Measurements from ENCODE around the gene ZNF436.

The ZNF436 gene

DNA sequence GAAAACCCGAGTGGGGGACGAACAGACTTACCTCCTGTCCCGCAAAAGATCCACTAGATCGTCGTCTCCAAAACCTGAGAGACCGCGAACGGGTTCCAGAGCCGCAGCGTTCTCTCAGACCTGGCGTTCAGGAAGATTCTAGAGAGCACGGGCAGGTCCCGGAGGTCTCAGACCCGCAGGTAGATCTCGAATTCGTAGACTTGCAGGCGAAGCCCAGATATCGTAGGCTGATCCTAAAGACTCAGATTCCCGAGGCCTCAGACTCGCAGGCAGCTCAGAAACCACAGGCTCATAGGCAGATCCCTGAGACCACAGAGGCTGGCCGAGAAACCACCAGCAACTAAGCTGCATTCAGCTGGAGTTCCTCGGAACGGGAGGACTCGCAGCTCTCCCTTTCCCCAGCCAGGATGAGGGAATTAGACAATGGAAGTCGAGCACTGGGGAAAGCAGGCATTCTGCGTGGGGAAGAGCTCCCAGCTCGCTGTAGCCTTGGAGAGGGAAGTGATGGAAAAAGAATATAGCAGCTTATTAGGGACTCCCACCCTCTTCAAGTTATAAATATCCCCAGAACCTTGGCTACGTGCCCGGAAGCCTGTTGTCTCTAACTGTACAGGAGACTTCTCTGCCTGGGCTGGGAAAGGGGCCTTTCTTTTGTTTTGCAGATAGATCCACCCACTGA lies at the start of gene ZNF436:
Gene ZNF436 (minus strand): TSS at position 502 of the 679 bp plus-strand sequence. CDS start 1,831 bp downstream, outside the sequence.
- Histone ChIP-seq H3K9me3 (ENCODE audit: control insufficient read depth, low read length) (no peaks in the 10 kb centered on the region), H3K4me3 (ENCODE audit: low read length) (peak within 1 kb of the TSS; percentile 86), H3K27me3 (ENCODE audit: control insufficient read depth, insufficient read depth, low read length) (no peaks in the 10 kb centered on the region), H3K9ac (ENCODE audit: low read length) (peak within 1 kb of the TSS; percentile 98), H3K4me1 (ENCODE audit: control insufficient read depth, insufficient read depth, low read length) (peaks cover 24% of the 10 kb centered on the region), H3K36me3 (ENCODE audit: control insufficient read depth, insufficient read depth, low read length) (peaks cover 1% of the 10 kb centered on the region)

DNA sequence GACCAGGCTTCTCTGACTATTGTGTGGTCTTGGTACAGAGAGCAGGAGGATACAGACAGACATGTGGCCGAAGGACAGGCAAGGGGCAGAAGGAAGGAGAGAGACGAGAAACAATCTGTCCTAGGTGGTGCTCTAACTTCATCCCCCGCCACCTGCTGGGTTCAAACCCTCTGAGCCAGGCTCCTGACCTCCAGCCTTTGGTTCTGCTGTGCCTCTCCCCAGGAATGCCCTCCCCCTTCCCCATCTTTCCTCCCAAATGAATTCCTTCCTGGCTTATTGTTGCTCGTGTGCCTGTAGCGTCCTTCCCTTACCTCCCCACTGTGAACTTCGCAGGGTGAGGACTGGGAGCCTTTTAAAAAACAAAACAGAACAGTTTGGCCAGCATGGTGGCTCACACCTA lies 49.5 kb upstream of the ZNF436 start:
- Histone ChIP-seq H3K4me1 (ENCODE audit: control insufficient read depth, insufficient read depth, low read length) (peaks cover 36% of the 10 kb centered on the region), H3K4me3 (ENCODE audit: low read length) (no peak overlapping the region), H3K27me3 (ENCODE audit: control insufficient read depth, insufficient read depth, low read length) (no peaks in the 10 kb centered on the region), H3K9ac (ENCODE audit: low read length) (no peak overlapping the region), H3K36me3 (ENCODE audit: control insufficient read depth, insufficient read depth, low read length) (peaks cover 5% of the 10 kb centered on the region), H3K9me3 (ENCODE audit: control insufficient read depth, low read length) (no peaks in the 10 kb centered on the region)

DNA sequence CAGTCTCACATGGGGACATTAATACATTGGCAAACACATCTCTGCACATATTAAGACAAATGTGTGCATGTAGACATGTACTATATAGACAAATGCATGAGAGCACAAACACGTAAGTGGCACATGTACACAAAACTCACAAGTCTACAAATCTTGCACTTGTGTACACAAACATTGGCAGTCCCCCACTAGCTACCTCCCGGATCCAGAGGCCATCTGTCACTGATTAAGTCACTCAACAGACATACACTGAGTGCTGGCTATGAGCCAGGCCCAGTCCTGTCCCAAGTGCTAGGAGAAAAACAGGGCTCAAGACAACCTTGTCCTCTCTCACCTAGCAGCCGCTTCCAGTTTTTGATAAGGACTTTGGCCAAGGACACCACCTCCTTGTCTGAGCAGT lies 47.9 kb upstream of the ZNF436 start:
- no peak overlapping the region for H3K9ac ChIP-seq (ENCODE audit: low read length)
- H3K4me3 ChIP-seq (ENCODE audit: low read length), result no peak overlapping the region
- H3K36me3 ChIP-seq (ENCODE audit: control insufficient read depth, insufficient read depth, low read length), result peaks cover 5% of the 10 kb centered on the region
- H3K27me3 ChIP-seq (ENCODE audit: control insufficient read depth, insufficient read depth, low read length), result no peaks in the 10 kb centered on the region
- H3K4me1 ChIP-seq (ENCODE audit: control insufficient read depth, insufficient read depth, low read length), result peaks cover 27% of the 10 kb centered on the region
- H3K9me3 ChIP-seq (ENCODE audit: control insufficient read depth, low read length), result no peaks in the 10 kb centered on the region

DNA sequence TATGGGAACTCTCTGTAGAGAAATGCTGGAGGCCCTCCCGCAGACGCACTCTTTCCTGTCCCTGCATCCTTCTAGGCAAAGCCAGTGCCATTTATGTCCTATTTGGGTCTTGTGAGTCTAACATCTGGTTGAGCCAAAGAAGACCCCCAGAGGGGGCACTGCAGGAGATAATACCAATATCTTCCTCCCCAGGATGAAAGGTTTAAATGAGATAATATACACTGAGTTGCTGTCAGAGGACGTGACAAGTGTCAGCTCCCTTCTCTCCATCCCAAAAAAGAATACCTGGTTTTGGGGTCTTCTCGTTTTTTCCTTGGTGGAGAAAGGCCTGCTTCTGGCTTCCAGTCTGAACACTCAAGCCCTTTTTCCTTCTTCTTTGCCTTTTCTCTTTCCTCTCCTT lies 47.3 kb upstream of the ZNF436 start:
- H3K4me1 ChIP-seq (ENCODE audit: control insufficient read depth, insufficient read depth, low read length), result peaks cover 21% of the 10 kb centered on the region
- peaks cover 5% of the 10 kb centered on the region for H3K36me3 ChIP-seq (ENCODE audit: control insufficient read depth, insufficient read depth, low read length)

DNA sequence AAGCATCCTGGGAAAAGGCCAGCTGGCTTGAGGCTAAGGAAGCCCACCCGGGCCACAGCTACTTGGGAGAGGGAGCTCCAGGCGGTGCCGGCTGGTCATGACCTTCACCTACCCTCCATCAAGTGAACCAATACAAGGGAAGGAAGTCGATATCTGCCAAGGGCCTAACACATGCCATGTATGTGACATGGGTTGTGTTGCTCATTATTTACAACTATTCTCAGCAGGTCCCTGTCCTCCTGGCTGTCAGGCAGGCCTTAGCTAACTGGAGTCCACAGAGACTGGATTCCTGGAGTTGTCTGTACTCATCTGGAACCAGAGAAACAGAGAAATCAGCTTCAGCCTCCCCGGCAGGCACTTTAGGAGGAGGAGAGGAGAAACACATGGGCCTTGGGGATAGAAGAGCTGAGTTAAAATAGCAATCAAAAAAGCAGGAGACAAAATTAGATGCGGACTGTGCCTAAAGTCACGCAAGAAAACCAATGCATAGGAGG lies 39.2 kb upstream of the ZNF436 start:
- peaks cover 15% of the 10 kb centered on the region for H3K36me3 ChIP-seq (ENCODE audit: control insufficient read depth, insufficient read depth, low read length)
- no peaks in the 10 kb centered on the region for H3K27me3 ChIP-seq (ENCODE audit: control insufficient read depth, insufficient read depth, low read length)
- H3K4me3 ChIP-seq (ENCODE audit: low read length), result no peak overlapping the region
- H3K4me1 ChIP-seq (ENCODE audit: control insufficient read depth, insufficient read depth, low read length), result peaks cover 7% of the 10 kb centered on the region
- H3K9ac ChIP-seq (ENCODE audit: low read length), result no peak overlapping the region
- no peaks in the 10 kb centered on the region for H3K9me3 ChIP-seq (ENCODE audit: control insufficient read depth, low read length)

More for the DNA sequence above, 47.3 kb upstream of the ZNF436 start:
- H3K27me3 ChIP-seq (ENCODE audit: control insufficient read depth, insufficient read depth, low read length), result no peaks in the 10 kb centered on the region
- no peaks in the 10 kb centered on the region for H3K9me3 ChIP-seq (ENCODE audit: control insufficient read depth, low read length)
- H3K4me3 ChIP-seq (ENCODE audit: low read length), result no peak overlapping the region
- H3K9ac ChIP-seq (ENCODE audit: low read length), result no peak overlapping the region

DNA sequence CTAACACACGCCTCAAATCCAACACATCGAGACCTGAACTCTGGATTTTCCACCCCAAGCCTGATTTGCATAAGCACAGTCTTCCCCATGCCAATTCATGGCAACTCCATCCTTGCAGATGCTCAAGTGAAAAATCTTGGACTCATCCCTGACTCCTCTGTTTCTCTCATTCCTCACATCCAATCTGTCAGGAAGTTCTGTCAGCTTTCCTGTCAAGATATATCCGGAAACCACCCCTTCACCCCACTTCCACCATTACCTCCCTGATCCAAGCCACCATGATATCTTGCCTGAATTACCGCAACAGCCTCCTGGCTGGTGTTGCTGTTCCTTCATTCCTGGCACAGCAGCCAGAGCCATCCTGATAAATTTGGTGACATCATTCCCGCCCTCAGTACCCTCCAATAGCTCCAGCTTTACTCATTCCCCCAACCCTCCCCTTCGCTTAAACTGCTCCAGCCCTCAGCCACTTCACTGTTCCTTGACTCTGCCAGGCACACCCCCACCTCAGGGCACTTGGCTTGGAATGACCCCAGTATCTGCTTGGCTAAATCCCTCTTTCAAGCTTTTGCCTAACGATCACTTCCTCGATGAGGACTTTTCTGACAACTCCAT lies 37.5 kb upstream of the ZNF436 start:
- Histone ChIP-seq H3K4me1 (ENCODE audit: control insufficient read depth, insufficient read depth, low read length) (peaks cover 24% of the 10 kb centered on the region), H3K27me3 (ENCODE audit: control insufficient read depth, insufficient read depth, low read length) (no peaks in the 10 kb centered on the region), H3K9me3 (ENCODE audit: control insufficient read depth, low read length) (no peaks in the 10 kb centered on the region), H3K36me3 (ENCODE audit: control insufficient read depth, insufficient read depth, low read length) (peaks cover 21% of the 10 kb centered on the region), H3K9ac (ENCODE audit: low read length) (no peak overlapping the region), H3K4me3 (ENCODE audit: low read length) (no peak overlapping the region)

DNA sequence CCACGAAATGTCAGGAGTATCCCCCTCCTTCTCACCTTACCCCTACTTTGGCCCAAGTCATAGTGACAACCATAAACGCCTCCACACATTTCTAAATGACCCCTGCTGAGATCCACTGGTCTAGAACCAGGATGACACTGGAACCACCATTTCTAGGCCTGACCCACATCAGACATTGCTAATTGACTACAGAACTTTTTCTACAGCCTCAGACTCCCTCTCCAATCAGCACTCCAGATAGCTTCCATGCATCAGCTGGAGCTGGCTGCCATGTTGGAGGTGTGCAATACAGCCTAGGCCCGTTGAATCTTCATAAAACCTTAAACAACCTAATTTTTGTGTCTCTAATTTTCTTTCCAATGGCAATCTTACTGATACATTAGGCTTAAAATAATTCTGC lies 36.3 kb upstream of the ZNF436 start:
- Histone ChIP-seq H3K36me3 (ENCODE audit: control insufficient read depth, insufficient read depth, low read length) (peaks cover 21% of the 10 kb centered on the region), H3K9me3 (ENCODE audit: control insufficient read depth, low read length) (no peaks in the 10 kb centered on the region), H3K9ac (ENCODE audit: low read length) (no peak overlapping the region), H3K4me3 (ENCODE audit: low read length) (no peak overlapping the region), H3K4me1 (ENCODE audit: control insufficient read depth, insufficient read depth, low read length) (peaks cover 25% of the 10 kb centered on the region), H3K27me3 (ENCODE audit: control insufficient read depth, insufficient read depth, low read length) (no peaks in the 10 kb centered on the region)

DNA sequence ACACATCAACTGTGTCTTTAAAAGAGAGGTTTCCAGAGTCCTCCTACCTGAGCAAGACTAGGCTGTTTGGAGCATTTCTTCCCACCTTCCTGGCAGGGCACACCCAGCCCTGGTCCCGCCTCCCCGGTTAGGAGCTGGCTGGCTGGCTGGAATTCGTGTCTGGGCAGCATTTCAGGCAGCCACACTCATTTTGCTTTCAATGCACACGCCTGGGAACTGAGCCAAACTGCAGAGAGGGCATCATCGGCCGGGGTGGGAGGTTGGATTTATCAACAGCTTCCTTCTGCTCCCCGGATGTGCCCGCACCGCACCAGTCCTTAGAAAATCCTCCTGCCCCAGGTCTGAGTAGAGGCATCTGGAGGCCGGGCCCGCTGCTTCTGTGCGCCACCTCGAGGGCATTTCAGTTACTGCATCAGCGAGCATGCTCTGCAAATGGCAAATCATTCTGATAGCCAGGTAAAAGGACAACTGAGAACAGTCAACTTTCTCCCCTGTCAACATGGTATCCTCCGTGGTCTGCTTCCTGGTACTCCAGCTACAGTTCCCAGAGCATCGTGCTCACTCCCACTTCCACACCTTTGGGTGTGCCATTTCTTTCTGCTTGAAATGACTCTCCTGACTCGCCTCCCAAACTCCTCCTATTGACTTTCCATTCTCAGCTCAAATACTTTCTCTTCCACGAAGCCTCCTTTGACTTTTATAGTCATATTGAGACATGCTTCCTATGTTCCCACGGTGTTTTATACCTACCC lies 34.3 kb upstream of the ZNF436 start:
- Histone ChIP-seq H3K4me1 (ENCODE audit: control insufficient read depth, insufficient read depth, low read length) (peaks cover 25% of the 10 kb centered on the region), H3K36me3 (ENCODE audit: control insufficient read depth, insufficient read depth, low read length) (peaks cover 19% of the 10 kb centered on the region), H3K4me3 (ENCODE audit: low read length) (no peak overlapping the region), H3K9me3 (ENCODE audit: control insufficient read depth, low read length) (no peaks in the 10 kb centered on the region), H3K27me3 (ENCODE audit: control insufficient read depth, insufficient read depth, low read length) (no peaks in the 10 kb centered on the region), H3K9ac (ENCODE audit: low read length) (peak overlapping the region; percentile 5)

DNA sequence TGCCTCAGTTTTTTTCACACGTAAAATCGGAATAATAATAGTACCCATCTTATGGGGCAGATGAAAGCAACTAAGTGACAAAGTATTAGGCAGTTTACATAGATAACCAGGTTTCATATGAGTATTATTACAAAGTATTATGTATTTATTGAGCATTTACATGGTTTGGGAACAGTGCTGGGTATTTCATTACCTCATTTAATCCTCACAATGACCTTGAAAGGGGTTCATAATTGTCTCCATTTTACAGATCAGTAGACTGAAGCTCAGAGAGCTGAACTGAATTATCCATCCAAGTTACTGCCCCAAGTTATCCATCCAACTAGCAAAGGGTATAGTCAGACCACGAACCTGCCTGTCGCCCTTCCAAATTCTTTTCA lies 33.7 kb upstream of the ZNF436 start:
- no peak overlapping the region for H3K4me3 ChIP-seq (ENCODE audit: low read length)
- peaks cover 14% of the 10 kb centered on the region for H3K36me3 ChIP-seq (ENCODE audit: control insufficient read depth, insufficient read depth, low read length)
- no peaks in the 10 kb centered on the region for H3K9me3 ChIP-seq (ENCODE audit: control insufficient read depth, low read length)
- H3K4me1 ChIP-seq (ENCODE audit: control insufficient read depth, insufficient read depth, low read length), result peaks cover 25% of the 10 kb centered on the region
- no peak overlapping the region for H3K9ac ChIP-seq (ENCODE audit: low read length)
- H3K27me3 ChIP-seq (ENCODE audit: control insufficient read depth, insufficient read depth, low read length), result no peaks in the 10 kb centered on the region

DNA sequence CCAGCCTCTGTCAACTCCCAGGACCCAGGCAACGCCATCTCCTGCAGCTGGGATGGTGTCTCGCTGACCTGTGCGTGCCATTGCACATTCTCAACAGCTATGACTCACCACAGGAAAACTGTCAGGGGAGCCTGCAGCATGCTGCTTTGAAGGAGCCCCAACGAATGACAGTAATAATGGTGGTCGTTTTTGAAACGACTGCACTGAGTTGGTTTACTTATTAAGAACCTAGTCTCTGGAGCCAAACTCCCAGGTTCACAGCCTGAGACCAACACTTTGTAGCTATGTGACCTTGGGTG lies 33.4 kb upstream of the ZNF436 start:
- peaks cover 25% of the 10 kb centered on the region for H3K4me1 ChIP-seq (ENCODE audit: control insufficient read depth, insufficient read depth, low read length)
- no peak overlapping the region for H3K4me3 ChIP-seq (ENCODE audit: low read length)
- peaks cover 13% of the 10 kb centered on the region for H3K36me3 ChIP-seq (ENCODE audit: control insufficient read depth, insufficient read depth, low read length)
- H3K27me3 ChIP-seq (ENCODE audit: control insufficient read depth, insufficient read depth, low read length), result no peaks in the 10 kb centered on the region
- H3K9me3 ChIP-seq (ENCODE audit: control insufficient read depth, low read length), result no peaks in the 10 kb centered on the region
- H3K9ac ChIP-seq (ENCODE audit: low read length), result no peak overlapping the region

DNA sequence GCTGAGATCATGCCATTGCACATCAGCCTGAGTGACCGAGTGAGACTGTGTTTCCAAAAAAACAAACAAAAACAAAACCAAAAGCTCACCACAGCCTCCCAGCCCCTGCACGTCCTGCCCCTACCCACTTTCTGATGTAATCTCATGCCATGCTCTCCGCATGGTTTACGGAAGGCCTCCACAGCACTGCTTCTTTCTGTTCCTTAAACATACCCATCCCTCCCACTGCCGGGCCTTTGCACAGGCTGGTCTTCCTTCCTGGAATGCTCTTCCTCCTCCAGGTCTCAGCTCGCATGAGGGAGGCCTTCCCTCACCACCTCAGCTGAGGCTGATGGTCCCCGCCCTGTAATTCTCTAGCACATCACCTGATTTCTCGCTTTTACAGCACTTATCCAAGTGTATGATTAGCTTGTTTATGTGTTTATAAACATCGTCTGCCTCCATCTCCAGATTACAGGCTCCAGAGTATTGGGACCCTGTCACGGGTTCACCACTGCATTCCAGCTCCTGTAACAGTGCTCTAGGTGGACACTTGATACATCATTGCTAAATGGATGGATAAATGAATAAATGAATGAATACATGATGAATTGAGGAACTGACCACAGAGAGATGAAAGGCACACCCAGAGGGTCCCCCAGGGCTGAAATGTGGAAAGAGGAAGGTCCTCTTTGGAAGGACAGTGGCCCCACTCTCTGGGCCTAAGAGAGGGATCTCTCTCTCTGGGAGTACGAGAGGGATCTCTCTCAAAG lies 32.8 kb upstream of the ZNF436 start:
- no peaks in the 10 kb centered on the region for H3K9me3 ChIP-seq (ENCODE audit: control insufficient read depth, low read length)
- peaks cover 25% of the 10 kb centered on the region for H3K4me1 ChIP-seq (ENCODE audit: control insufficient read depth, insufficient read depth, low read length)
- H3K36me3 ChIP-seq (ENCODE audit: control insufficient read depth, insufficient read depth, low read length), result peaks cover 11% of the 10 kb centered on the region

DNA sequence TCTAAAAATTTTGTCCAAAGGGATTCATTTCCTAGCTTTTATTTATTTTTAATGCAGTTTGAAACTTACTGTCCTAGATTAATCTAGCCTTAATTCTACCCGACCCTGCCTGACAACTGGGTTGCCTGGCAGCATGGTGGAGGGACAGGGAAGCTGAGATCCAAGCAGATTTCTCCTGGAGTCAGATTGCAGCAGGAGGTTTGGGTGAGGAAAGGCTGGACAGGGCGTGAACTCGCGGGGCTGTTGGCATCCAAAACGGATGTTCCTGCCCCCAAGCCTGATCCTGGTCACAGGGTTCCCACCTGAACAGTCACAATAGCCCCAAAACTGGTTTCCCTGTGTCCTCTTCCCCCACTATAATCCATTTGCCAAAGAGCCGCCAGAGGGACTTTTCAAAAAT lies 31.7 kb upstream of the ZNF436 start:
- H3K9me3 ChIP-seq (ENCODE audit: control insufficient read depth, low read length), result no peaks in the 10 kb centered on the region
- no peak overlapping the region for H3K9ac ChIP-seq (ENCODE audit: low read length)
- no peaks in the 10 kb centered on the region for H3K27me3 ChIP-seq (ENCODE audit: control insufficient read depth, insufficient read depth, low read length)
- no peak overlapping the region for H3K4me3 ChIP-seq (ENCODE audit: low read length)
- H3K36me3 ChIP-seq (ENCODE audit: control insufficient read depth, insufficient read depth, low read length), result peaks cover 9% of the 10 kb centered on the region
- peaks cover 25% of the 10 kb centered on the region for H3K4me1 ChIP-seq (ENCODE audit: control insufficient read depth, insufficient read depth, low read length)

More for the DNA sequence above, 32.8 kb upstream of the ZNF436 start:
- no peak overlapping the region for H3K9ac ChIP-seq (ENCODE audit: low read length)
- no peaks in the 10 kb centered on the region for H3K27me3 ChIP-seq (ENCODE audit: control insufficient read depth, insufficient read depth, low read length)
- H3K4me3 ChIP-seq (ENCODE audit: low read length), result no peak overlapping the region

All from mucosa of stomach (tissue), 1 donor.